Kasumi-1 (cell line): ENCODE measurements around the gene TSSC4.

Experiments
- DNase-seq, 2 experiments: peaks; one replicate each; lab custom pipeline; 2025; lab: John Stamatoyannopoulos, UW

The TSSC4 gene

DNA sequence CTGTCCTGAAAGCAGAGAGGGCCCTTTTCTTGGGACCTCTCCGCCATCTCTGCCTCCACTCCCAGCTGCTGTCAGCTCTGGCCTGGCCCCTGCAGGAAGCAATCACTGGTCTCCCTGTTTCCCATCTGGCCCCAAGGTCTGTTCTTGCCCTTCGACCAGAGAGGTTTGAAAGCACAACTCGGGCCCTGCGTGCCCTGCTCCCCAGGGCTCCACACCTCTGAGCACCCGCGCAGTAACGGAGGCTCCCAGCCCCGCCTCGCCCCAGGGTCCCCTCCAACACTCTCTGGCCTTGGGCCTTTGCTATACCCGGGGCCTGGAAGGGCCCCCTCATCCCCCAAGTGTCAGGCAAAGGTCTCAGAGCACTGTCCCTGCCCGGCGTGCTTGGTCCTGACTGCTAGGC is 31.2 kb upstream of the TSSC4 start:
- DNase-seq, result no peak

DNA sequence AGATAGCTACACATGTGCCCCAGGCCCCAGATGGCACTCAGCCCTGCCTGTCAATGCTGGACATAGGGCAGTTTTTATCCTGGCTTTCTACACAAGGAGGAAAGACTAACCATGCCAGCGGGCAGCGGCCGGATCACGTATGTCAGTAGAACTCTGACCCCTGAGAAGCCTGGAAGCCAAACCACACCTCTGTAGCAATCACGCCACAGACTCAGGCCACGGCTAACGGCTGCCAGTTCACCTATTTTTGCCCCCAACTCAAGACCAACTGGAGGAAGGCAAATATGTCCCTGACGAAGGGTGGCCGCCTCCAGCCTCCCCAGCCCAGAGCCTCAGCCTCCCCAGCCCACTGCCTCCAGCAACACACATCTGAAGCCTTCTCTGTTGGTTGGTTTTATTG is 30.7 kb upstream of the TSSC4 start:
- DNase-seq, result no peak

DNA sequence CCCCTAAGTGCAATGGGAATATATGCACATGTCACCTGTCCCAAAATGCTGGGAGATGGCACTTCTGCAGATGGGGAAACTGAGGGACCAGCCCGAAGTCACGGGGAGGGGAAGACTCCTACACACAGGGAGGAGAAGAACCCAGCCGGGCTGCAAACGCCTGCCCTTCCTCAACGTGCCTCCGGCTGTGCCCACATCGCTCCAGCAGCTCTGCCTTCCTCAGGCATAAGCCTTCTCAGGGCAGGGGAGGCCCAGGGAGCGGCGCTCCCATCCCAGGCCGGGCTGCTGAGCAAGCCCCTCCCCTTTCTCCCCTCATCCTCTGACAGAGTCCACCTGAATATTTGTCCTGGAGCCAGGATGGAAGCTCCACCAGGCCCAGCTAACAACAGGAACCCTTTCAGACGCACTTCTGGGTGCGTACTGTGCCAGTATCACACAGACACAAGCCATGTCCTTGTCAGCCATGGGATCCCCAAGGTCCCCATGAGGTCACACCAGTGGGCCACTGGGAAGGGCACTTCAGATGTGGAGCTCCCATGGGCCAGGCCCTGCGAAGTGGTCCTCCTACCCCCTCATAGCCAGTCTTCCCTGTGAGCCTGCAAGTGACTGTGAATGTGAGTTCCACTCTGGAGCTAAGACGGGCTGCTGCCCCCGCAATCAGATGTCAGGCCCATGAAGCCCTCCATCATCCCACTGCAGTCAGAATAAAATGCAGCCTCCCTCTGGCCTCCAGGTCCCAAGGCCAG is 25.9 kb upstream of the TSSC4 start:
- DNase-seq, result no peak

DNA sequence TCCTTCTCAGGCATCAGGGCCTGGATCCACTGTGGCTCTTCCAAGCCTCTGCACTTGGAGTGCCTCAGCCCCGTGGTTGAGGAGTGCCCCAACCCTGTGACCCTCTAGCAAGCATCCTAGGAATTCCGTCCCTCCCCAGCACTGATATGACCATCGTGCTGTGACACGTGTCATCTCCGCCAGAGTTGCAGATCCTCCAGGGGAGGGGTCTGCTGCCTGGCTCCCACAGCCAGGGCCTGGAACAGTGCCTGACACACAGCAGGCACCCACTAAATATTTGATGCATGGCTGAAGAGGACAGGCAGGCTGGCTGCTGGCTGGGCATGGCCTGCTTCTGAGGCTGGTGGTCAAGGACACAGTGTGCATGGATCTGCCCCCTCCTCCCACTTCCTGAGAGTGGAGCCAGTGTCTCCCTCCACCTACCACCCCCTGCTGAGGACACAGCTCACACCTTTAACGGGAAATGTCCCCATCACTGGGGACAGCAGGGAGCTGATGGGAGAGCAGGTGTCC is 25.2 kb upstream of the TSSC4 start:
- DNase-seq, result no peak

DNA sequence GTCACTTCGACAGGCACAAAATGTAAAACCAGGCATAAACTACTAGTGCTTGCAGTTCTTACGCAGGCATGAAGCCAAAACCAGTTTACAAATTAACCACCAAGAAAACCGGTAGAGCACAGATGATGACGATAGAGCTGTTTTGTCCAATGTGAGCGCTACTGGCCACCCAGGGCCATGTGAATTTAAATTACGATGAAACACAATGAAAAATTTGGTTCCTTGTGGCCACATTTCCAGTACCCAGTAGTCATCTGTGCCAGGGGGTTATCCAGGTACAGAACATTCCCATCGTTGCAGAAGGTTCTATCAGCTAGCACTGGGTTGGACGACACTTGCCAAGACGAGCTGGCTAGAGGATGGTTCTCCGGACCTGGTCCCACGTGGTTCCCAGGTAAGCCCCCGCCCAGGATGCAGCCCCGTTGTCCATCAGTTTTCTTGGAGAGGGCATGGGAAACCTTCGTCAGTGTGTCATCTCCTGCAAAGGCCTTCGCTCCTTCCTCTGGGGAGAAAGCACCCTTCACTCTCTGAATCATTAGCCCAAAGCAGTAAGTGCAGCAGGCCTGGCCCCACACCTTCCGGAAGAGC is 24.5 kb upstream of the TSSC4 start:
- no peak for DNase-seq

DNA sequence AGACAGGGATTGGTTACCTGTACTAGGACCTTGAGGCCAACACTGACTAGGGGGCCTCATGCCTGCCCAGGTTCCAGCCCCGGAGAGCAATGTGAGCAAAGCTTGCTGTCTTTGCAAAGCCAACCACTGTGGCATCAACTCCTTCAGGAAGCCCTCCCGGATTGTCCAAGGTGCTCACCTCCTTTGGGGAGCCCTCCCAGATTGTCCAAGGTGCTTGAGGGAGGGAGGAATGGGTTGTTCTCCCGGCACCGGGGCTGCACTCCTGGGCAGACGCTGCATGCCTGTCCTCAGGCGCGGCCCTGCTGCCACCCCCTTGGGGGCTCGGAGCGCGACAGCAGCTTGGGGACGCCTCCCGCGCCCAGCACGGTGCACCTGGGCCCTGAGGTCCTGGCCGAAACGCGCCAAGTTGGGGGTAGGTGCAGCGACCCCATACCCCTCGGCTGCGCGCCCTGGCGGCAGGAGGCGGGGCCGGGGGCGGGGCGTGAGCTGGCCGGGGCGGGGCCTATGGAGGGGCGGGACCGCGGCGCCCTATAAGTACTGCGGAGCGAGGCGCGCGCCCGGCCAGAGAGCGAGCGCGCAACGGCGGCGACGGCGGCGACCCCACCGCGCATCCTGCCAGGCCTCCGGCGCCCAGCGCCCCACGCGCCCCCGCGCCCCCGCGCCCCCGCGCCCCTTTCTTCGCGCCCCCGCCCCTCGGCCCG is 23.6 kb upstream of the TSSC4 start, which contains the start of gene CD81:
TSS of gene CD81 (plus strand) at position 560 of the 701 bp plus-strand sequence. CDS start 240 bp downstream, outside the sequence.
- peak in 1 of 2 experiments; percentile 10 for DNase-seq

DNA sequence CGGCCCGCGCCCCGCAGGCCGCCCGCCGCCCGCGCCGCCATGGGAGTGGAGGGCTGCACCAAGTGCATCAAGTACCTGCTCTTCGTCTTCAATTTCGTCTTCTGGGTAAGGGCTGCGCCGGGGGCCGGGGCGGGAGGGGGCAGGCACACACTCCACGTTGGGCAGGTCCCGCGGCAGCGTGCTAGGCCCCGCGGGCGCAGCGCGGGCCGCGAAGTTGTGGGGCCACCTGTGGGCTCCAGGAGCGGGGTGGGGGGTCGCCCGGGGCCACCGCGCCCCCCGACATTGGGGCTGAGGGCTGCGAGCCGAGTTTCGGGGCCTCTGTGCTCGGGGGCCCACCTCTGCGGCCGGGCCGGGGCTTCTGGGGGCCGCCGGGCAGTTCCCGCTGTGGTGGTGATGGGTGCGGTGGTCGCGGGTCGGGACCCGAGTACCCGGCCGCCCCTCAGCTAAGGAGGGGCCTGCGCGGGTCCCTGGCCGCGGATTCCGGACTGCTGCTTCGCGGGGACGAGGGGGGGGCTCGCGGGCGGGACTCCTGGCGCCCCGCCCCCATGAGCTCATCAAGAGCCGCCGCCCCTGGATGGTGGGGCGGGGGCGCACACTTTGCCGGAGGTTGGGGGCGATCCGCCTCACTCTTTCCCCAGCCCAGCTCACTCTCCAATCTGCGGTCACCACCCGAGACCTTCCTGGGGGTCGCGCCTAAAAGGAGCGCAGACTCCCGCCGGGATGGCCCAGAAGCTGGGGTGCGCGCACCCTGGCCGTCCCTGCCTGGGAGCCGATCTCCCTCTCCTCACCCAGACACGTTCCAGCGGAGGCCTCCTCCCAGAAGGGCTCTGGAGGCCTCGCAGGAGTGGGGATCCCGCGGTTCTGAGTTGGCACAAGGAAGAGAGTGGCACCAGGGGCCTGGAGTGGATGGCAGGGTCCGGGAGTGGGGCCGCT is 22.8 kb upstream of the TSSC4 start:
- peak; percentile 13 to 29 for DNase-seq

DNA sequence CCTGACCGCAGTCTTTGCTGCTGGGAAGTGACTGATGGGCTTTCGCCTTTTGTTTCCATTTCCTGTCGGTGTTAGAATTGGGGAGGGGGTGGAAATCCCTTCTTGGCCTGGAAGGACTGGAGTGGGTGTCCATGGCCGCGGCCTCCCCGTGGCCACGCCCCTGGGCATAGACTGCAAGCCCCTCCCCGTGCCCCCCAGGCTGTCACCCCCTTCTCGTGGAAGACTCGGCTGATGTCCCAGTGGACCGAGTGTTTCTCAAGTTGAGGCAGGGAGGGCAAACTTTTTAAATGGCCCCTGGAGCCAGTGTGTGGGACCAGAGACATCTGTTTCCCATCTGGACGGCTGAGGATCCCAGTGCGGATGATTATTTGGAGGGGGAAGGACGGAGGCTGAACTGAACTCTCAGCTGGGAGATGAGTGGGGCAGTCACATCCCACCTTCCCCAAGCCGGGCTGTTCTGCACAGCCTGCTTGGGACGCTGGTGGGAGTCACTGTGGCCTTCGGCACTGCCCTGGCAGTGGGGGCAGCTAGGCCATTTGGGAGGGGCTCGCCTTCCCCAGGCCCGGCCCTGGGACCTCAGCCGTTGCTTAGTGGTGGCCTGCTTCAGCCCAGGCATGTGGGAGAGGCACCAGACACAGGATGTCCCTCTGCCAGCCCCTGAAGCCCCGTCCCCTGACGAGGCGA is 21.9 kb upstream of the TSSC4 start:
- DNase-seq, result no peak

DNA sequence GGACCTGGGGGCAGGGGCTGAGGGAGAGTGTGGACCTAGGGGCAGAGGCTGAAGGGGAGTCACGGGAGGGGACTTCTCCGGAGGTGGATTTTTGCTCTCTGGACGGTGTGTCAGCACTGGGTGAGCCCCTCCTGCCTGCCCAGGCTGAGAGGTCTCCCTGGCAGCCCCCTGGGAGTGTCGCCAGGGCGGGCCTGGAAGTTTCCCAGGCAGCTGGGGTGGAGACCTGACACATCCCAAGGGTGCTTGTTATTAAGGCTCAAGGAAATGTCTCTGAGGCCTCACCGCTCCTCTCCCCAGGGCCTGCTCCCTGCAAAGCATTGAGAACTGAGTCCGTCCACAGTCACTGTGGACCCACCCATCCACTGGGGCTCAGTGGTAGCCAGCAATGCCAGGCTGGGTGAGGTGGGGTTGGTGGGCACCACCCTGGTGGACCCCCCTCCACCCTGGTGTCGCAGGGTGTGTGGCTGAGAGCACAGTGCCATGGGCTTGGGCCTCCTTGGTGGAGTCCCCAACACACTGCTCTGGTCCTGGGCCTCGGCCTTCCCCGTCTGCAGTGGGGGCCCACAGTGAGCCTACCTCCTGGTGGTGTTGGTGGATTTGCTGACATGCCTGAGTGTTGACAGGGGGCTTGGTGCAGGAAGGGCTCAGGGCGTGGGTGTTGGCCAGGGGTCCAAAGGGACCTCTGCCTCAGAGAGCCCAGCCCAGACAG is 20.9 kb upstream of the TSSC4 start:
- DNase-seq, result no peak

DNA sequence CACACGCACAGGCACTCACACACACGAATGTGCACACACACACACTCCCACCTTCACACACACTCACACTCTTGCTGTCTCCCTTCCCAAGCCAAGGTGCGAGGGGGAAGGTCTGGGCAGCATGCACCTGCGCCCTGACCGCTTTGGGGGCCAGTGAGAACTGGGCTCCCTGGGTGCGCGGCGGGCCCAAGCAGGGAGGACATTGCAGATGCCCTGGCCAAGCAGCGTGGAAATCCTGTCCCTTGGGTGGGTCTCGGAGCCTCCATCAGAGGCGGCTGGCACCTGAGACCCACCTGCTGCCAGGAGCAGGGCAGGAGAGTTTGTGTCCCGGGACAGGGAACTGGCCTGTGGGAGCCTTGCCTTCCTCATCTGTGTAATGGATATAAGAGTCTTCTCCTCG is 20.2 kb upstream of the TSSC4 start:
- DNase-seq, result no peak

DNA sequence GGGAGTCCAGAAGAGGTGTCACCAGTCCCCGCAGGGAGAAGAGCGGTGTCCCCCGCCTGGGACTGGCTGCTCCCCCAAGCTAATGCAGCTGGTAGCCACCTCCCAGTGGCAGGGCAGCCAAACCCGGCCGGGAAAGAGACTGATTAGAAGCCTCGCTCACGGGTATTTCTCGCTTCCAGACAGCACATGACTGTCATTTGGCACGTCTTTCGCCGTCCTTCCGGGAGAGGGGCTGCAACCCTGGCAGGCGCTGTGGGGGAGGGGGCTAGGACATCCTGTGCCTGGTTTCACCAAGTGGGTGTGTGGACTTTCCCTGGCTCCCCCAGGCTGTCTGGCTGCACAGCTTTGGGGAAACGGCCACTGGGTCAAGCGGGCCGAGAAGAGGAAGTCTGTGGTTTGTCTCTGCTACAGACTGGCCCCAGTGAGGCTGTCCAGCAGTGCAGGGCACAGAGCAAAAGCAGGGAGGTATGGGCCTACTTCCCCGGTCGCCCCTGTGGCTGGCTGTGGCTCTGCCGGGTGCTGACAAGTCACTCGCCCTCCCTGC is 19.7 kb upstream of the TSSC4 start:
- DNase-seq, result no peak

DNA sequence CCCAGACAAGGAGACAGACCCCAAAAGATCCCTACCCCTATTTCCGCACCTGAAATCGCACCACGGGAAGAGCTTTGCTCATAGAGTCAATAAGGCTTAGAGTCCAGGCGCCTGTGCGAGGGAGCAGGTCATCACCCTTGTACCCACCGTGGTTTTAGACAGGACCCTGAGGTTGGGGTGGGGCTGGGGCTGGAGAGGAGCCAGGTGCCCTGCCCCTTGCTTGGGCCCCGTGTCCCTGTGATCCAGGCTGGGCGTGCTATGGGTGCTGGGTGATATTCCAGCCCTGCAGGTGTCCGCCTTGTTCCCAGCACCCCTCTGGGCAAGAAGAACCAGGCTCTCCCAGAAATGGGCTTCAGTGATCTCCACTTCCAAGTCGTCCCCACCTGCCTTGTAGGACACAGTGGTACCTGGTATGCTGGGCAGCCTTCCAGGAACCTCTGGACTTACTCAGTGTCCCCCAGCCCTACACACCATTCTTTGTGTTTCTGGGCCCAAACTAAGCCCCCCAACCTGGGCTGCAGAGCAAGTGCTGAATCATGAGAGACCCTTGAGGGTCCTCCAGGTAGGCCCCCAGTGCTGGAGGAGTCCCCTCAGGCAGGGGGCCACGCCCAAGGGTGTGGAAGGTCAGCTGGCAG is 18.9 kb upstream of the TSSC4 start:
- DNase-seq, result no peak

DNA sequence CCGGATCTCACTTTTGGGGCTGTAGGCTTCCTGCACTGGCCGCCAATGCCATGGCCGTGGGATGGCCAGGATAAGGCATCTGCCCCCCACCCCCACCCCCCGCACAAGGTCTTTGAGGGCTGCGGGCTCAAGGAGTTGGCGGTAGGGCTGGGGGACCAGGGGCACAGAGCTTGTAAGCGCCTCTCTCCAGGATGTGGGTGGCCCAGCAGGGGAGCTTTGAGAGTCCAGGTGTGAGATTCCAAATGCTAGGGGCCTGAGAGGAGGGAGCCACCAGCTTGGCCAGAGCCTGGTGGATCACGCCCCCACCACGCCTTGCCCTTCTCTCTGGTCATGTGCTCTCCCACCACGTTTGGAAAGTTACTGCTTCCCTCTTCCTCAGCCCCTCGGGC is 18.4 kb upstream of the TSSC4 start:
- no peak for DNase-seq

DNA sequence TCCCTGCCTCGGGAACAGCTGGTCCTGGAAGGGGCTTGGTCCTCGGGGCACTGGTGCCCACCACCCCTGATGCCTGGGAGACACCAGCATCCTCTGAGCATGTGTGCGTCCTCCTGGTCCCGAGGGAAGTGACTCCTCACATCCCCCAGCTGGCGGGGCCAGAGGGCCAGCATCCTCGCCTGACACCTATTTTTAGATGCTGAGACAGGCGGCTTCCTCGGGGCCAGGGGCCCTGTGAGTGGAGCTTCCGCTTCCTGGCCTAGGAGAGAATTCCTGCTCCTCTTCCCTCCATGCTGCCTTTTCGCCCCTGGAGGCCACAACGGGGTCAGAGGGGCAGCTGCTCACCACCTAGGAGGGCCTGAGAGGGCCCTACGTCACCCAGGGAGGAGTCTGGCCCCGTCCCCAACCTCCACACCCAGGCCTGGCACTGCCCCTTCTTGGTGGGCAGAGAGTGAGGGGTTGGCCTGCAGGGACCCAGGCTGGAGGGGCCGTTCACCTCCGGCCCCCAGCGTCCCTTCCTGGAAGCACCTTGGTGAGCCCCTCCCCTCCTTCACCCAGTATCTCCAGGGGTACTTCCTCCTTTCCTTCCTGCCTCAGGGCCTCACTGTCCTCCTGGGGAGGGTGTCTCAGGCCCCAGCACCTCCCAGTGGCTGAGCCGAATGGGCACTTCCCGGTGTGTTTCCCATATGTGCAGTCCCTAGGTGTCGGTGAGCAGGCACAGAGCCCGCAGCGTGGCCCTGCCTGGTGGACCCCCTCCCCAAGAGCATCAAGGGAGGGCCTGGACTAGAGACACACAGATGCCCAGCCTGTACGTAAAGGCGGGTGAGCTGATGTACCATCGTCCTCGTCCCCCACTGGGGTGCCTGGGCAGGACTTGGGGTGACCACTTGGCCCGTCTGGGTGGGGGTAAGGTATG is 17.4 kb upstream of the TSSC4 start:
- peak; percentile 11 to 25 for DNase-seq

DNA sequence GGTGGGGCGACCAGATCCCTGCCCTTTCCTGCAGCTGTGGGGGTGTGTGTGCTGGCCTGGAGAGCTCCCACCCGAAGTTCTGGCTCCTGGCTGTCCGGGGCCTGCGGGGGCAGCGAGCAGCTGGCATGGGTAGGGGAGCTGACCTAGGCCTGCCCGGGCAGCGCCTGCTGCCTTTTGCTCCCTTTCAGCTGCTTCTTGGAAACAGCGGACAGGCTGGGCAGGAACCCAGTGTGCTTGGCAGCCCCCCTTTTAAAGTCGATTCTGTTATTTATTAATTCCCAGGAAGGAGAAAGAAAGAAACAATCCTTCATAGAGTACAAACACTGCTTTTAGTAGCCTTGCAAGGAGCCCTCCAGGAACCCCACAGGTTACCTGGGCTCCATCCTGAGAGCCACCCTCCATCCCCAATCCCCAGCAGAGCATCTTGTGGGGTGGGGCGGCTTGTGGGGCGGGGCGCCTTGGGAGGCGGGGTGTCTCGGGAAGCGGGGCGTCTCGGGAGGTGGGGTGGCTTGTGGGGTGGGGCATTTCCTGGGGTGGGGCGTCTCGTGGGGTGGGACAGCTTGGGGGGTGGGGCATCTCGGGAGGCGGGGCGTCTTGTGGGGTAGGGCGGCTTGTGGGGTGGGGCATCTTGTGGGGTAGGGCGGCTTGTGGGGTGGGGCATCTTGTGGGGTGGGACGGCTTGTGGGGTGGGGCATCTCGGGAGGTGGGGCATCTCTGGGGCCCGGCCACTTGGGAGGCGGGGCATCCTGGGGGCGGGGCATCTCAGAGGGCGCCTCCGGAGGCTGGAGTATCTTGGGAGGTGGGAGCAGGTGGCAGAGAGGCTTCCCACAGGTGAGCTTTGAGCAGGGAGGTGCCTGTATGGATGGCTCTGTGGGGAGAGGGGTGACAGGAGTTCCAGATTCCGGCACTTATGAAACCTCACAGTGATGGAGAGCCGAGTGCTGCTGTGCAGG is 16.4 kb upstream of the TSSC4 start:
- DNase-seq, result no peak

DNA sequence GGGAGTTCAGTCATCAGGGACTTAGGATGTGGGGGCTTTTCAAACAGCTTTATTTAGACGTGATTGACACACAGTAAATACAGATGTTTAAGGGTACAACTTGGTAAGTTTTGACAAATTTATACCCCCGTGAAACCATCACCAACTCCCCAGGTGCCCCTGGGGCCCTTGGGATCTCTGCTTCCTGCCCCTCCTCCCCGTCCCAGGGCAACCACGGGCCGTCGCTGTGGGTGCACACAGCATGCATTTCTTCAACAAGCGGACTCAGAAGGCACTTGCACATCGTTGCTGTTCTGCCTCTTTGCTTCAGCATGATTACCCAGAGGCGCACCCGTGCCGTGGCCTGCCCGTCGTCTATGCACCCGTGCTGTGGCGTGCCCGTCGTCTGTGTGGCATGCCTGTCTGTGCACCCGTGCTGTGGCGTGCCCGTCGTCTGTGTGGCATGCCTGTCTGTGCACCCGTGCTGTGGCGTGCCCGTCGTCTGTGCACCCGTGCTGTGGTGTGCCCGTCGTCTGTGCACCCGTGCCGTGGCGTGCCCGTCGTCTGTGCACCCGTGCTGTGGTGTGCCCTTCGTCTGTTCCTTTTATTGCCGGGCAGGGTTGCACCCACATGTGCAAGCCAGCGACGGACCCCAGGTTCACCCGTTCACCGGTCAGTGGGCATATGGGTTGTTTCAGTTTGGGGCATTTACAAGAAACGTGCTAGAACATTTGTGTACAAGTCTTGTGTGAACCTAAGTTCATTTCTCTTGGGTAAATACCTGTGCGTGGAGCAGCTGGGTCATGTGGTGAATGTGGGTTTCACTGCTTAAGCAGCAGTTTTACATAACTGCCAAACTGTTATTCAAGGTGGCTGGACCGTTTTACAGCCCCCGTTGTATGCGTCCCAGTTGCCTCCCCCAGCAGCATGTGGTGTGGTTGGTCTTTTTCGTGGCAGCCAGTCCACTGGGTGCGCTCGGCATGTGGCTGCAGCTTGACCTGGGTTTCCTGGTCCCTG is 15.1 kb upstream of the TSSC4 start:
- DNase-seq, result no peak
